ENCODE data around the gene PPM1H.

- no peak for TF ChIP-seq EP300 (IDR thresholded peaks at IDR 0.05; ENCODE audit: borderline replicate concordance in 1 of 2, low read depth in 1 of 2, low read length in 1 of 2)
- TF ChIP-seq CTCF (IDR thresholded peaks at IDR 0.05): peak; percentile 39
- TF ChIP-seq RAD21 (IDR thresholded peaks at IDR 0.05; ENCODE audit: low read length): no peak
- no peak for TF ChIP-seq USF2 (IDR thresholded peaks at IDR 0.05; ENCODE audit: borderline replicate concordance, low read depth, low read length)
- no peak for TF ChIP-seq IRF3 (IDR thresholded peaks at IDR 0.05; ENCODE audit: low read depth, low read length)
- no peak for TF ChIP-seq REST (IDR thresholded peaks at IDR 0.05; ENCODE audit: low read depth, low read length)
These were observed at the start of gene PPM1H for GRCh38 chr12:62934799-62935674.
